Adipocyte (in vitro differentiated cells): ENCODE results near the gene CXCL5.
"Not testable (repeated sequence)": the region's sequence is repeated elsewhere in the genome, so short reads cannot be mapped to it uniquely, and the experiment has no call there.

ENCODE experiments used
- DNase-seq: peaks from one replicate; pipeline ENCODE4 v3.0.0-alpha.2; 2015; ENCODE audit warnings: low read depth
- H3K27me3 ChIP-seq: replicated peaks from 2 replicates; pipeline ENCODE4 v1.7.0; 2013; ENCODE audit warnings: mild to moderate bottlenecking, low read length, moderate library complexity; ENCODE audit not compliant: control insufficient read depth, insufficient read depth
- H3K36me3 ChIP-seq: 2 replicates; pipeline ENCODE4 v1.7.0; 2013; ENCODE audit warnings: low read length, mild to moderate bottlenecking, moderate library complexity; ENCODE audit not compliant: control insufficient read depth, insufficient read depth, severe bottlenecking
- H3K4me1 ChIP-seq: 2 replicates; pipeline ENCODE4 v1.7.0; 2013; ENCODE audit warnings: mild to moderate bottlenecking, low read length, moderate library complexity; ENCODE audit not compliant: control insufficient read depth, insufficient read depth
- H3K4me3 ChIP-seq: 2 replicates; pipeline ENCODE4 v1.7.0; 2013; ENCODE audit warnings: mild to moderate bottlenecking, low read length, moderate library complexity
- H3K9ac ChIP-seq: 2 replicates; pipeline ENCODE4 v1.7.0; 2013; ENCODE audit warnings: mild to moderate bottlenecking, low read length, moderate library complexity
- H3K9me3 ChIP-seq: 2 replicates; pipeline ENCODE4 v1.7.0; 2013; ENCODE audit warnings: mild to moderate bottlenecking, low read length, moderate library complexity; ENCODE audit not compliant: control insufficient read depth

The CXCL5 gene

GRCh38 chr4:73974352-73974751, 24.1 kb downstream of the CXCL5 start:
- DNase-seq, result no peak
- Histone ChIP-seq H3K9ac (no peak overlapping the region), H3K4me1 (peaks cover 24% of the 10 kb centered on the region), H3K9me3 (peaks cover 40% of the 10 kb centered on the region), H3K27me3 (no peaks in the 10 kb centered on the region), H3K36me3 (no peaks in the 10 kb centered on the region), H3K4me3 (no peak overlapping the region)

DNA sequence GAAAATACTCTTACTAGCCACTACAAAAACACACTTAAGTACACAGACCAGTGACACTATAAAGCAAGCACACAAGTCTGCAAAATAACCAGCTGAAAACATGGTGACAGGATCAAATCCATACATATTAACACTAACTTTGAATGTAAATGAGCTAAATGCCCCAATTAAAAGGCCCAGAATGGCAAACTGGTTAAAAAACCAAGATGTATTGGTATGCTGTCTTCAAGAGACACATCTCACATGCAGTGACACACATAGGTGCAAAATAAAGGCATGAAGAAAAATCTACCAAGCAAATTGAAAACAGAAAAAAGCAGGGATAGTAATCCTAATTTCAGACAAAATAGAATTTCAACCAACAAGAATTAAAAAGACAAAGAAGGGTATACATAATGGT, 27.5 kb downstream of the CXCL5 start:
- H3K9ac ChIP-seq, result no peak overlapping the region
- peaks cover 40% of the 10 kb centered on the region for H3K9me3 ChIP-seq
- no peaks in the 10 kb centered on the region for H3K36me3 ChIP-seq
- peak overlapping the region; percentile 36 for H3K4me3 ChIP-seq
- no peaks in the 10 kb centered on the region for H3K27me3 ChIP-seq
- no peak for DNase-seq
- no peaks in the 10 kb centered on the region for H3K4me1 ChIP-seq

GRCh38 chr4:73970011-73970410, 28.5 kb downstream of the CXCL5 start:
- H3K9me3 ChIP-seq, result peaks cover 40% of the 10 kb centered on the region
- no peak overlapping the region for H3K9ac ChIP-seq
- peaks cover 2% of the 10 kb centered on the region for H3K27me3 ChIP-seq
- no peaks in the 10 kb centered on the region for H3K36me3 ChIP-seq
- H3K4me3 ChIP-seq, result no peak overlapping the region
- no peaks in the 10 kb centered on the region for H3K4me1 ChIP-seq
- DNase-seq, result no peak

GRCh38 chr4:73967866-73968265, 30.6 kb downstream of the CXCL5 start:
- no peak overlapping the region for H3K9ac ChIP-seq
- H3K27me3 ChIP-seq, result peaks cover 4% of the 10 kb centered on the region
- DNase-seq, result no peak
- H3K9me3 ChIP-seq, result peaks cover 38% of the 10 kb centered on the region
- no peak overlapping the region for H3K4me3 ChIP-seq
- no peaks in the 10 kb centered on the region for H3K4me1 ChIP-seq
- H3K36me3 ChIP-seq, result no peaks in the 10 kb centered on the region

DNA sequence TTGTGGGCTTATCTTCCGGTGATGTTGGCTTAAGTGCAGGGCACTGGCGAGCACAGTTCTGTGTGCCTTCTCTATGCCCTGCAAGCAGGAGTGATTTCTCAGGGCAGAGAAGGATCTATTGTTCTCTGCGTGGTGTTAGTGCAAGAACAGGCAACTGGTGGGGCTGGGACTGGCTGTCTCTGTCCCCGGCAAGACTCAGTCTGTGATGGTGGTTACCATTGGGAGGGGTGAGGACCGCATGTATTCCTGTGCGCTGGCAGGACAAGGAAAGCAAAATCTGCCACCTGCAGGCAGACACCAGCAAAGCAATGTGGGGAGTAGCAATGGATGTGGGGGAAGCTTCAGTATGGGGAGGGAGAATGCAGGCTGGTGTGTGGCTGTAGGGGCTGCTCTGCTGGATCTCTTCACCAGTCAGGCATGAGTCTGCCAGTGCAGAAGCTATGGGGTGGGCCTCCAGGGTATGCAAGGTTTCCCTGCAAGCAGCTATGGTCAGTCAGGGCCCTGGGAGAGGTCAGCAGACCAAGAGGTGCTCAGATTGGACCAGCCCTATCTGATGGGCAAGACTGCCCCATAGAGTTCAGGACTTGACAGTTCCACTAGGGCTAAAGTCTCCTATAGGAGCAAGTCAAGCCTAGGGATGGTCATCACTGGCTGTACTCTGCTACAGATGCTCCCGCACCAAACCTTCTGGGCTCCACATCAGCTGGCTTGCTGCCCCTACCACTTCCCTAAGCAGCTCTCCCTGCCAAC, 33.4 kb downstream of the CXCL5 start:
- Histone ChIP-seq H3K4me3 (no peak overlapping the region), H3K4me1 (no peaks in the 10 kb centered on the region), H3K9ac (no peak overlapping the region), H3K27me3 (peaks cover 4% of the 10 kb centered on the region), H3K36me3 (no peaks in the 10 kb centered on the region), H3K9me3 (peaks cover 27% of the 10 kb centered on the region)
- no peak for DNase-seq

DNA sequence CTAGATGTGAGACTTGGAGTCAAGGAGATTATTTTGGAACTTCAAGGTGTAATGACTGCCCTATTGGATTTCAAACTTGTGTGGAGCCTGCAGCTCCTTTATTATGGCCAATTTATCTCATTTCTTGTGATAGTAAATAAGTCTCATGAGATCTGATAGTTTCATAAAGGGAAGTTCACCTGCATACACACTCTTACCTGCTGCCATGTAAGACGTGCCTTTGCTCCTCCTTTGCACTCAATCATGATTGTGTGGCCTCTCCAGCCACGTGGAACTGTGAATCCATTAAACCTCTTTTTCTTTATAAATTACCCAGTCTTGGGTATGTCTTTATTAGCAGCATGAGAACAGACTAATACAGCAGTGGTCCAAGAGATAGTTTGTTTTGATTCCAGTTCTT, 35.8 kb downstream of the CXCL5 start:
- no peak overlapping the region for H3K4me3 ChIP-seq
- H3K9me3 ChIP-seq, result peaks cover 34% of the 10 kb centered on the region
- H3K27me3 ChIP-seq, result peaks cover 4% of the 10 kb centered on the region
- H3K36me3 ChIP-seq, result no peaks in the 10 kb centered on the region
- no peak overlapping the region for H3K9ac ChIP-seq
- no peak for DNase-seq
- no peaks in the 10 kb centered on the region for H3K4me1 ChIP-seq

GRCh38 chr4:73959041-73959440, 39.4 kb downstream of the CXCL5 start:
- not testable (repeated sequence) for H3K9ac ChIP-seq, H3K36me3 ChIP-seq, H3K4me3 ChIP-seq, DNase-seq, H3K4me1 ChIP-seq, H3K27me3 ChIP-seq
- H3K9me3 ChIP-seq, result peaks cover 40% of the 10 kb centered on the region

DNA sequence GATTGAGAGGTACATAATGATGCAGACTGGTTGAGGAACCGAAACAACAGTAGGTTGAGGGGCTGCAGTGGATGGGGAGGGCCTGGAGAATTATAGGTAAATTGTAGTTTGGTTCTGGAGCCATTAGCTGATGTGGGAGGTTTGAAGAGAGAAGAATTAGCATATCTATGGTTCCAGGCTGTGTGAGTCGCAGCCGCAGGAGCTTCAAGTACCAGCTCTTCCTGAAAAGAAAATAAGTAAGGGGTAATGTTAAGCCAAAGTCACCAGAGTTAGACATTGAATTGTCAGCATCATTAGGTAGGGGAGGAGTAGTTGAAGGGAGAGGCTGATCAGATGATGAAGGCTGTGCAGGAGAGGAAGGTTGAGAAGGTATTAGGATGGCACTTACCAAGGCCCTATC, 46.1 kb downstream of the CXCL5 start:
- DNase-seq, result no peak
- Histone ChIP-seq H3K36me3 (no peaks in the 10 kb centered on the region), H3K9me3 (peaks cover 6% of the 10 kb centered on the region), H3K27me3 (no peaks in the 10 kb centered on the region), H3K4me3 (no peak overlapping the region), H3K4me1 (peaks cover 5% of the 10 kb centered on the region), H3K9ac (no peak overlapping the region)

DNA sequence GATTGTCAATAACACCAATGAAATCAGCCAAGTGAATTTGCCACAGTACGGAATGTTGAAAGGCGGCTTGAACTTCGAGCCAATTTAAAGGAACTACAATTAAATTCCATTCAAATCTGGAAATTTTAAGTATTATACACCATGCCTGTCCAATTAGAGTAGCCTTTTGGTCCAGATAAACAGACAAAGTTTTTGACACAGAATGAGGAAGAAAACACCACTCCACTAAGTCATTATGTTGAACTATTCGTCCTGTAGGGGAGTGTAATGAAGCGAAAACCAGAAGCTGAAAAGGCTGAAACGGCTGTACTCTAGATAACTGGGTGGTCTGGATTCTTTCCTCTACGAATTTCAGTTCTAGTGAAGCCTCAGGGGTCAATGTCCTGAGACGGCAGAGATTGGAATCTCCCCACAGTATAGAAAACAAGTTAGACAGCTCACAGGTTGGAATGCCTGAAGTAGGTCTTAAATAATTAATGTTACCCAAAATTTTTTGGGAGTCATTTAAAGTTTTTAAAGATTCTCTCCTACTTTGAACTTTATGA, 48.0 kb downstream of the CXCL5 start:
- DNase-seq, H3K4me3 ChIP-seq, H3K9ac ChIP-seq, H3K4me1 ChIP-seq, H3K27me3 ChIP-seq, H3K36me3 ChIP-seq, H3K9me3 ChIP-seq: not testable (repeated sequence)

GRCh38 chr4:73948990-73949706, 49.3 kb downstream of the CXCL5 start:
- no peak for DNase-seq

GRCh38 chr4:73948291-73948690, 50.2 kb downstream of the CXCL5 start:
- H3K27me3 ChIP-seq, result peaks cover 19% of the 10 kb centered on the region
- H3K36me3 ChIP-seq, result no peaks in the 10 kb centered on the region
- no peak for DNase-seq
- no peak overlapping the region for H3K4me3 ChIP-seq
- H3K4me1 ChIP-seq, result peaks cover 5% of the 10 kb centered on the region
- no peaks in the 10 kb centered on the region for H3K9me3 ChIP-seq
- H3K9ac ChIP-seq, result no peak overlapping the region

More at GRCh38 chr4:73948990-73949706, 49.3 kb downstream of the CXCL5 start:
- H3K27me3 ChIP-seq, result peaks cover 11% of the 10 kb centered on the region
- no peak overlapping the region for H3K4me3 ChIP-seq
- no peaks in the 10 kb centered on the region for H3K36me3 ChIP-seq
- peaks cover 5% of the 10 kb centered on the region for H3K4me1 ChIP-seq
- H3K9ac ChIP-seq, result no peak overlapping the region
- no peaks in the 10 kb centered on the region for H3K9me3 ChIP-seq
